ENCODE data around the gene ZNF37A.
"Not testable (repeated sequence)": the region's sequence is repeated elsewhere in the genome, so short reads cannot be mapped to it uniquely, and the experiment has no call there.

Gene ZNF37A

GRCh38 chr10:38147686-38148085, 53.5 kb downstream of the ZNF37A start:
- no peak for DNase-seq (ENCODE audit: low read depth in 2 of 2)

- DNase-seq (ENCODE audit: low read depth in 2 of 2), result not testable (repeated sequence)
Observed at GRCh38 chr10:38150891-38151463, 56.8 kb downstream of the ZNF37A start.

GRCh38 chr10:38156416-38157269, 62.5 kb downstream of the ZNF37A start:
- DNase-seq (ENCODE audit: low read depth in 2 of 2), result no peak

GRCh38 chr10:38157270-38157685, 63.1 kb downstream of the ZNF37A start:
- no peak for DNase-seq (ENCODE audit: low read depth in 2 of 2)

GRCh38 chr10:38159004-38159403, 64.9 kb downstream of the ZNF37A start:
- no peak for DNase-seq (ENCODE audit: low read depth in 2 of 2)

GRCh38 chr10:38163617-38164016, 69.5 kb downstream of the ZNF37A start:
- DNase-seq (ENCODE audit: low read depth in 2 of 2), result no peak

GRCh38 chr10:38174336-38174735, 80.2 kb downstream of the ZNF37A start:
- no peak for DNase-seq (ENCODE audit: low read depth in 2 of 2)

GRCh38 chr10:38184477-38184876, 90.3 kb downstream of the ZNF37A start:
- DNase-seq (ENCODE audit: low read depth in 2 of 2), result no peak

Data from stimulated activated CD8-positive, alpha-beta memory T cell treated with anti-CD3 and anti-CD28 coated beads, Interleukin-15, amount 100 ng/mL, for 4 hours (primary cell).